SIG-M5 (cell line): Measurements from ENCODE around the gene TMEM184A.
A peak's percentile ranks its signal among the peaks of the same experiment; 100 is the strongest.
"Not testable (repeated sequence)": the region's sequence is repeated elsewhere in the genome, so short reads cannot be mapped to it uniquely, and the experiment has no call there.

Experiments
- DNase-seq: peaks from one replicate; lab custom pipeline; 2025; lab: John Stamatoyannopoulos, UW

Gene TMEM184A

DNA sequence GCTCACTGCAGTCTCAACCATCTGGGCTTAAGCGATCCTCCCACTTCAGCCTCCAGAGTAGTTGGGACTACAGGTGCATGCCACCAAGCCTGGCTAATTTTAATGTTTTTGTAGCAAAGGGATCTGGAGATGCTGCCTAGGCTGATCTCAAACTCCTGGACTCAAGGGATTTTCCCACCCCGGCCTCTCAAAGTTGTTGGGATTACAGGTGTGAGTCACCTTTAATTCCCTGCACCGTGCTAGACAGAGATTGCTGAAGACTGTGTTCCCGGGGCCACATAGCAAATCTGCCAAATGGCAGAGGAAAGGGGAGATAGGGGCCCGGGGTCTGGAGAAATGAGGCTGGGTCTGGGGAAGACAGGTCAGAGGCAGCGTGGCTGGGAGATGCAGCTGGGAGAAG is 34.5 kb upstream of the TMEM184A start:
- DNase-seq: no peak

DNA sequence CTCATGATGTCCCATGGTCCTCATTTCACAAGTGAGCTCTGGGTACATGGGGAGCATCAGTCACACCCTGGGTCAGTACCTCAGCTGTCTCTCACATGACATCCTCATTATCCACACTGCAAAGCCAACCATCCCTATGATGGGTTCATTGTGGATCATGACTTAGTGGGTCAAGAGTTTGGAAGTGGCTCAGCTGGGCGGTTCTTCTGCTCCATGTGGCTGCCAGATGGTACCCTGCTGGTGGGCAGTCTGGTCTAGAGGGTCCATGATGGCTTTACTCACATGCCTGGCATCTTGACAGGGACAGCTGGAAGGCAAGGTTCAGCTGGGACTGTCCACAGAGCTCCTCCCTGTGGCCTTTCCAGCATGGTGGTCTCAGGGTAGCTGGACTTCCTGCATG is 33.0 kb upstream of the TMEM184A start:
- no peak for DNase-seq

DNA sequence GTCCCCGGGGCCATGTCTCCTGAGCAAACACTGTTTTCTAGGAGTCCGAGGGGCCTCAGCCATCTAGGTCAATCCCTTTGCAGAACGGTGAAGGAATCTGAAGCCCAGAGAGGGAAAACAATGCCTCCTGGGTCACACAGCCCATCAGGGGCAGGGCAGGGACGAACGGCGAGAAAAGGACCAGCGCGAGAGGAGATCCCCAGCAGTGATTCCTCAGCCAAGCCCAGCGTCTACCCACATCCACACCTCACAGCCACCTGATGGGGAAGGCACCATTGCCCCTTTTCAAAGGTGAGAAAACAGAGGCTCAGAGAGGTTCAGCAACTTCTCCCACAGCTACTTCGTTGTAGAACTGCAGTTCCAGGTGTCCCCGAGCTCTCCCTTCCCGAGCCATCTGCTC is 31.7 kb upstream of the TMEM184A start:
- DNase-seq: no peak

DNA sequence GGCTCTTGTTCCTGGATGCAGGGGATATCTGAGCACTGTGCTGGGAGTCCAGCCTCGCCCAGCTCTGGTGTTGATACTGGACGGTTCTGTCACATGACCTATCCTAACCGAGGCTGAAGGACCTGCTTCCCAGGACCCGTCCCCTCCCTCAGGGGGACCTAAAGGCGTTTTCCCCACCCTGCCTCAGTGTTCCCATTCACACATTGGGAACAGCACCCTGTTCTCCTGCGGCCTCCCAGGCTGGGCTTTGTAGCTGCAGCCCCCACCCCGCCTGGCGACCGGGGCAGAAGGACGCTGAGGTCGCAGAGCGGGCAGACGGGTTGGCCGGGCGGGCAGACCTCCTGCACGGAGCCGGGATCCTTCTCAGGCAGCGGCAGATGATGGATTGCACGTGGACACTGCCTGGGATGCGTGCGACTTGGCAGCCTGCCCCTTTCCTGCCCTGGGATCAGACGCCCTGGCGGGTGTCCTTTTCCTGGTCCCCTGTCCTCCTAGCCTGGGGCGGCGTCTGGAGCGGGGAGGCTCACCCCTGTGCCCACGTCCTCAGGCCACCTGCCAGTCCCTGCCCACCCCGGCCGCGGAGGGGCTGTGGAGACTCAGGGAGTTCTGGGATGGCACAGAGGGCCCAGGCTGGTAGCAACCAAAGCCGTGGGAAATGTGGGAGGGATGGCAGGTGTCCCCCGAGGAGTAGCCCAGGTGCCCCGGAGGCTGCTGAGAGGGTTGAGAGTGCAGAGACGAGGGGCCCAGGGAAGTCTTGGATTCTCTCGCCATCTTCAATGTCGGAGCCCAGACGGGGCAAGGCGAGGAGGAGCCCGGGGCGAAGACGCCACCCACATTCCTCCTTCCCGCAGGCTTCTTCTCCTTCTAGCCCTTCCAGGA is 31.1 kb upstream of the TMEM184A start:
- no peak for DNase-seq

DNA sequence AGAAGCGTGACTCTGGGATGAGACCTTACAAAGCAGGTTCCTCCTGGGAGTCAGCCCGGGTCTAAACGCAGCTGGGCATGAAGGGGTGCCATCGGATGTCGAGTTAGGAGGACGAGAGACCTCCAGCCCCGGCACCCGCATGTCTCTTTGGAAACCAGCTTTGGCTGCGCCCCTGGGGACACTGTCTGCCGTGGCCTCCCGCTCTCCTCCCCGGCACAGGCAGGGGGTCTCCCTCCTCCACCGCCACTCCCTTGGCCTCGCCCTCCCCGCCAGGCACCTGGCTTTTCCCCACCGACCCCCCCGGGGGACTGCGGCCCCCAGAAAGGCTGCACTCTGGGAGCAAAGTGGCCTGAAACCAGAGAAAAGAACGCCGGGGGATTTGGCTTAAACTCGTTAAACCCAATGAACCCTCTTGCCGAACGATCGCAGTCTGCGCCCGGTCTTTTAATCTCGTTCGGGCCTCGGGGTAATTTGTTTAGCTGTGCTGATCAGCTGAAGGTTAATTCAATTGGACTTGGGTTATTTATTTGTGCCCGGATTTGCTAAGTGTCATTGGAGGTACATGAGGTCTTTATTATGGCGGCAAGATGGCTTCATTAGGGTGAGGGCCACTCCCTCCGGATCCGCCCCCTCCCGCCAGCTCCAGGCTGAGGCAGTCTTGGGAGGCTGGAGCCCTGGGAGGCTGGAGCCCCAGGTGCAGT is 30.3 kb upstream of the TMEM184A start:
- DNase-seq: no peak

DNA sequence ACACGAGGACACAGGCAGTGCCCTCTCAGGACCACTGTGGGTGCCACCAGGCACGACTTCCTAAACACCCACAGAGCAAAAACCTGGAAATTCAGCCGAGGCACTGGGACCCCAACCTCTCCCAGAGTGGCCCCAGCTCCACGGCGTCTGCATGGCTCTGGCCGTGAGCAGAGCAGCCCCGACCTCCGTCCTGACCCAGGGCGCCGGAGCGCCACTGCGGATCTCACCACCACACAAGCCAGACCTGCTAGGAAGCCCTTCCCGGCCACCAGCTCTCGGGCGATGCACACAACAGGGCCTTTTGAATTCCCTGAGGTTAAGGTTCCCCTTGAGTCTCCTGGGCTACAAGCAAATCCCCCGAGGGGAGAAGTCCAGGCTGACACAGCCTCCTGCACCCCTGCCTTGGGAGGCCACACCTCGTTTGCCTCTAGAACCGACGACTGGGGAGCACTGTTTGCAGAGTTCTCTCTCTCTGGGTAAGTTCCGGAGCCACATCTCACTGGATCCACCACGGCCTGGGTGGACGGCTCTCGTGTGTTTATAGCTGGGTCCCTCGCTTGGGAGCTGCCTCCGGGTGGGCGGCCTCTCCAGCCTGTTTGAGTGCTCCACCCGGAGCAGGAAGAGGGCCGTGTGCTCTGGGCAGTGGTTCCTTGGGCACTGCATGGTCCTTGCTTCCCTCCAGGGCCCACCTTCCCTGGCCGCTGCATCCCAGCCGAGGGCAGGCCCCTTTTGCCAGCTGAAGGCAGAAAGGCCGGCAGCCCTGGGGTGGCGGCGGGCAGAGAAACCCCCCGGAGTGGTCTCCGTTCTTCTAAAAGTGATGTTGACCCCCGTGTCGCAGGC is 29.4 kb upstream of the TMEM184A start:
- DNase-seq: no peak

DNA sequence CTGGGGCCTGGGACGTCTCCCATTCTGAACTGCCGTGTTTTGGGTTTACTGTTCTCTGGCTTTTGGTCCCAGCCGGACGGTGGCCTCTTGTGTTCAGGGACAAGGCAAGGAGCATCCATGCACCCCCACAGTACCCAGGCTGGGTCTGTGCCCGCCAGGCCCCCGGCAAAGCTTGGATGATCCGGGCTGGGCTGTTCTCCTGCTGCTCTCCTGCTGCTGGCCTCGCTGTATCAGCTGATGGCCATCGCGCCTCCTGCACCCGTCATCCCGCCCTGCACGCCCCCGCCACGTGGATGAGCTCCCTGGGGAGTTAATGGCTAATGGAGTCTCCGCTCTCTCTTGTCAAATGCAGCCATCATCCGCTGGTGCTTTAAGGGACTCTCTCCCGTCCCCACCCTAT is 28.7 kb upstream of the TMEM184A start:
- DNase-seq: no peak

DNA sequence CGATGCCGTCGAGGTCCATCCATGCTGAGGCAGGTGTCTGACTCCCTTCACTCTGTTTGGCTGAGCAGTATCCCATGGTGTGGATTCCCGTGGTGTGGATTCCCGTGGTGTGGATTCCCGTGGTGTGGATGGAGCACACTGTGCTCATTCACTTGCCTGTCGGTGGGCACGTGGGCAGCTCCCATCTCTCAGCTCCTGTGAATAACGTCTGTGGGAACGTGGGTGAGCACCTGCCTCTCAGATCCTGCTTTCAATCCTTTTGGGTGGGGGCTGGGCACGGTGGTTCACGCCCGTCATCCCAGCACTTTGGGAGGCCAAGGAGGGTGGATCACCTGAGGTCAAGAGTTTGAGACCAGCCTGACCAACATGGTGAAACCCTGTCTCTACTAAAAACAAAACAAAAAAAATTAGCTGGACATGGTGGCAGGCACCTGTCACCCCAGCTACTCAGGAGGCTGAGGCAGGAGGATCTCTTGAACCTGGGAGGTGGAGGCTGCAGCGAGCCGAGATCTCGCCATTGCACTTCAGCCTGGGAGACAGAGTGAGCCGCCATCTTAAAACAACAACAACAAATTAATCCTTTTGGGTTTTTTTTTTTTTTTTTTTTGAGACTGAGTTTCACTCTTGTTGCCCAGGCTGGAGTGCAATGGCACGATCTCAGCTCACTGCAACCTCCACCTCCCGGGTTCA is 27.4 kb upstream of the TMEM184A start:
- not testable (repeated sequence) for DNase-seq

DNA sequence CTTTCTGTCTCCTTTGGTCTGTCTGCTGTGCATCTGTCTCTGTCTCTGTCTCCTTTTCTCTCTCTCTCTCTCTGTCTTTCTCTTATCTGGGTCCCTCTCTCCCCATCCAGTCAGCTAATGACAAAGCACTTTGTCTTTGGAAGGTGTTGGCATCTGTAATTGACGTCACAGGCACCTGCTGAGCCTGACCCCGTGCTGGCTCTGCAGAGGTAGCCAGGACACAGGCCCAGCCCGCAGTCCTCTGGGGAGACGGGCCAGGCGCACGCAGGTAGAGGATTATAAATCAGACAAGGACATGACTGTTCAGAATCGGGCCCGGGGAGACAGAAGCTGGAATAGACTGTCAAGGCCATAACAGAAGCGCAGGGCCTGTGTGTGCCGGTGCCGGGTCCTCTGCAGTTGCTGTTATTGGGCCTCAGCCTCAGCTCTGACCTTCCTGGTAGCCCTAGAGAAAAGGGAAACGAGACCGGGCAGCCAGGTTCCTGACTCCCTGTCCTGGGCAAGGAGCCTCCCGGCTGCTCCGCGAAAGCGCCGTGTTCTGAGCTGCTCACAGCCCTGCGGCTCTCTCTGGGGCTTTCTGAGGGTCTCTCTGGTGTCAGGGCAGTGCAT is 24.5 kb upstream of the TMEM184A start:
- no peak for DNase-seq

DNA sequence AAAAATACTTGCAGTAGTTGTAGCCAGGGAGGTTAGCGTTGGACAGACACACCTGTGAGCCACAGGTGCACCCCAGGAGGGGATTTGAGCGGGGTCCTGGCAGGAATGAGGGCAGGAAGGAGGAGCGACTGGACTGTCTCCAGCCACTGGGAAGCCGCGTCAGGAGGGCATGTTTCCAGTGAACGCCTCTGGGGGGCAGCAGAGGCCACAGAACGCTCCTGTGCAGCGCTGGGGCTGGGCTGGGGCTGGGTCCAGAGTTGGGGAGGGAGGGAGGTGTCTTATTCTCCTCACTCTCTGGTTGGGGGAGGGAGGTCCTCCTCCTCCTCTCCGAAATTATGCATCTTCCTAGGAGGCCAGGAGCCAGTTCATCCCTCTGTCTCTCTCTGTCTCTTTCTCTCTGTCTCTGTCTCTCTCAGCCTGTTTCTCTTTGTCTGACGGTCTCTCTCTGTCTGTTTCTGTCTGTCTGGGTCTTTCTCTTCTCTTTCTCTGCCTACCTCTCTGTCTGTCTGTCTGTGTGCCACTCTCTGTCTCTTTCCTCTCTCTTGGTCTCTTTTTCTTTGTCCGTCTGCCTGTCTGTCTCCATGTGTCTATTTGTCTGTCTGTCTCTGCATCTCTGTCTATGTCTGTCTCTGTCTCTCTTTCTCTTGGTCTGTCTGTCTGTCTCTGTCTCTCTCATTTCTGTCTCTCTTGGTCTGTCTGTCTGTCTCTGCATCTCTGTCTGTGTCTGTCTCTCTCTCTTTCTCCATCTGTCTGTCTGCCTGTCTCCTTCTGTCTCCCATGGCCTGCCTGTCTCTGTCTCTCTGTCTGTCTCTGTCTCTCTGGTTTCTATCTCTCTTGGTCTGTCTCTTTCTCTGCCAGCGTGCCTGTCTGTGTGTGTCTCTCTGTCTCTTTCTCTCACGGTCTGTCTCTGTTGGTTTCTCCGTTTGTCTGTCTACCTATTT is 23.7 kb upstream of the TMEM184A start:
- DNase-seq: no peak

DNA sequence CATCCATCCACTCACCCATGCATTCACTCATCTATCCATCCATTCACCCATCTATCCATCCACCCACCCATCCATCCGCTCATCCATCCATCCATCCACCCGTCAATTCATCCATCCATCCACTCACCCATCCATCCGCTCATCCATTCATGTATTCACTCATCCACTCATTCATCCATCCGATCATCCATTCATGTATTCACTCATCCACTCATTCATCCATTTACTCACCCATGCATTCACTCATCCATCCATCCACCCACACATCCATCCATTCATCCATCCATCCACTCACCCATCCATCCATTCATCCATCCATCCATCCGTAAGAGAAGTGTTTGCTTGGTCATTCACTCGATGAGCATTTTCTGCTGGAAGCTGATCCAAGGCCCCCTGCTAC is 22.5 kb upstream of the TMEM184A start:
- DNase-seq: no peak

DNA sequence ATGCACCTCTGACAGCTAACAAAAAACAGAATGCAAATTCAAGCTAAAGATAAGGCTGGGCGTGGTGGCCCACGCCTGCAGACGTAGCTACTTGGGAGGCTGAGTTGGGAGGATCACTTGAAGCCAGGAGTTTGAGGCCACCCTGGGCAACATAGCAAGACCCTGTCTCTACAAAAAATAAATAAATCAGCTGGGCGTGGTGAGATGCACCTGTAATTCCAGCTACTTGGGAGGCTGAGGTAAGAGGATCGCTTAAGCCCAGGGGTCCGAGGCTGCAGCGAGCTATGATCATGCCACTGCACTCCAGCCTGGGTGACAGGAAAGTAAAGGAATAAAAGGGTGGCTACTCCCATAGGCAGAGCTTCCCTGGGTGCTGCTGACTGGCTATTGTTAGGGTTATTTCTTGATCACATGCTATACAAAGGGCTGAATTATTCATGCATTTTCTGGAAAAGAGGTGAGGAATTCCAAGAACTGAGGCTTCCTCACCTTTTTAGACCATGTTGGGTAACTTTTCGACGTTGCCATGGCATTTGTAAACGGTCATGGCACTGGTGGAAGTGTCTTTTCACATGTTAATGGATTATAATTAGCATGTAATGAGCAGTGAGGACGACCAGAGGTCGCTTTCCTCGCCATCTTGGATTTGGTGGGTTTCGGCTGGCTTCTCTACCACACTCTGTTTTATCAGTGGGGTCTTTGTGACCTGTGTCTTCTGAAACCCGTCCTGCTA is 20.7 kb upstream of the TMEM184A start:
- no peak for DNase-seq

DNA sequence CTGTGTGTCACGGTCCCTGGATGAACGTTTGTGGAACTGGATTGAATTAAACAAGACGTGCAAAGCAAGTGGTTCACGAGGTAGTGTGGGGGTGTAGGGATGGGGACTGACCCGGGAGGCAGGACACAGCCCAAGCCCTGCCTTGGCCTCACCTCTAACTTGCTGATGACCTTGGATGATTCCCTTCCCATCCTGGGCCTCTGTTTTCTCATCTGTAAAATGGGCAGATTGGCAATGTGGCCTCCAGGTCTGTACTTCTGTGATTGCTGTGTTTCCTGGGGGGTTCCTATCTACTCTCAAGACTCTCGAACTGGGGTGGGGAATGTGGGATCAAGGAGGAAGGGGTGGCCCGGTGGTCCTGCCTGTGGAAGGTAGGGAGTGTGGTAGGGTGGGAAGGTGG is 19.8 kb upstream of the TMEM184A start:
- no peak for DNase-seq

DNA sequence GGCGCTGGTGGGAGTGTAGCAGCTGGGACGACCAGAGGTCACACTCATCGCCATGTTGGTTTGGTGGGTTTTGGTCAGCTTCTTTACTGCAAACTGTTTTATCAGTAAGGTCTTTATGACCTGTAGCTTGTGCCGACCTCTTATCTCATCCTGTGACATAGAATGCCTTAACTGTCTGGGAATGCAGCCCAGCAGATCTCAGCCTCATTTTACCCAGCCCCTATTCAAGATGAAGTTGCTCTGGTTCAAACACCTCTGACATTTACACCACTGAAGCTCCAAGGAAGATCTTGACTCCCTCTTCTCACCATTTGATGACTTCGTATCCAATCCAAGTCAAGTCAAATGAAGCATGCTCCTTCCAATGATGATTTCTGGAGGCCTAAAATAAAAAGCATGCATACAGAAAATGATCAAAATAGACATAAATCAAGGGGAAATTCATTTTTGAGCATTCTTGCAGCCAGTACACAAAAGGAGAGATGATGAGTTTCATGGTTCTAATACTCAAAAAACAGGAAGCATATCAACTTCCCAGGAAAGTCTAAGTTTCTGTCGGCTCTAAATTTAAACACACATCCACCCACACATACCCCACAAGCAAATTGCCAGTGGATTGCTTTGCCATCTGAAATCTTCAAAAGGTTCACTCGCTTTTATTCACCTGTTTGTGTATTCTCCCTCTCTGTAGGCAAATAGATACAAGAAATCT is 16.3 kb upstream of the TMEM184A start:
- DNase-seq: no peak

DNA sequence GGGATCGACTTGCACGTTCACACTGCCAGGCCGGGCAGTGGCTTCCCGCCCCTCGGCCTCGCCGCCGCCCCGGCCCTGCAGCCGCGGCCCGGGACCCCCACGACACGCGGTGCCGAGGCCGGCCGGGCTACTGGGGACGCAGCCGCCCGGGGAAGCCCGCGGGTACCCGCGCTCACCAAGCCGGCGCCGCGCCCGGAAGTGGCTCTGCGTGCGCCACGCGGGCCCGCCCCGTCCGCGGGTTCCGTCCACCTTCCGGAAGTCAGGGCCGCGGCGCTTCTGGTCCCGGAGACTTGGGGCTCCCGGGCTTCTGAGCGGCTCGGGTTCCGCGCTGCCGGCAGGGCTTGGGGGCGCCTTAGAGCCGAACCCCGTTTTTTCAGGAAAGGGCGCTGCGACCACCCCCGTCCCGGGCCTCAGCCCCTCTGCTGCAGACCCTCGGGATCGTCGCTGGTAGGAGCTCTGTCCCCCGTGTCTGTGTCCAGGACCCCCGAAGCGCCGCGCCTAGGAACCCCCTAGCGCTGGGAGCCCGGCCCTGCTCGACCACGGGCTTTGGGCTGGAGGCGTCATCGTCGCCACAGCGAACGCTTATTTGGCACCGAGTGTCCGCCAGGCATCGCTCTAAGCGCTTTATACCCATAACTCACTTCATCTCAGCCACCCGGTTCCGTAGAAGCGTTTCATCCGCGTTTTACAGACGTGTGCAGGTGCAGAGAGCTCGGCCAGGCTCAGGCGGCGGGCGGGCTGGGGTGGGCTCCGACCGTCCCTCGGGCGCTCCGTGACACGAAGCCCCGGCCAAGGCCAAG is 14.0 kb upstream of the TMEM184A start, which contains the start of gene PSMG3:
Gene PSMG3, minus strand, starts transcription at position 200 of the 800 bp plus-strand sequence. CDS start 693 bp downstream, outside the sequence.
- DNase-seq: peak; percentile 7

DNA sequence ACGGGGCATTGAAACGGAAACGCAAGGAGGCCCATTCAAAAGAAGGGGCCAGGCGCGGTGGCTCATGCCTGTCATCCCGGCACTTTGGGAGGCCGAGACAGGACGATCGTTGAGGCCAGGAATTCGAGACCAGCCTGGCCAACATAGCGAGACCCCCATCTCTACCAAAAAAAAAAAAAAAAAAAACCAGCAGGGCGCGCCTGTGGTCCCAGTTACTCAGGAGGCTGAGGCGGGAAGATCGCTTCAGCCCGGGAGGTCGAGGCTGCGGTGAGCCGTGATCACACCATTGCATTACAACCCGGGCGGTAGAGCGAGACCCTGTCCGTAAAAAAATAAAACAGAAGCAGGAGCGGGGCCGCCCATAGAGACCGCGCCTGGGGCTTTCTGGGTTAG is 13.4 kb upstream of the TMEM184A start:
- no peak for DNase-seq

DNA sequence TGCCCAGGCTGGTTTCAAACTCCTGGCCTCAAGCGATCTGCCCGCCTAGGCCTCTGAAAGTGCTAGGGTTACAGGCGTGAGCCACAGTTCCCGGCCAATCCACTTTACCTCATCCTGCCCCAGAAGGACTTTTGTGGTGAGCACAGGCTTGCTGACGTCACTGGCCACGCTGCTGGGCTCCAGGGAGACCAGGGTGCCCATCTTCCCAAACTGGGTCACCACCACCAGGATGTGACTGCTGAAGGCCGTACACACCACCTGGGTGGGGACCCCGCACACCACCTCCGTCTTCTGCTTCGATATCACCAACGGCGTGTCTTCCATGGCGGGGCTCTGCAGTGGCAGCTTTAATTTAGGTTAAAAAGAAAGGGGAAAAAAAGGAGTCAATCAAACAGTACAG is 13.0 kb upstream of the TMEM184A start:
- DNase-seq: no peak

DNA sequence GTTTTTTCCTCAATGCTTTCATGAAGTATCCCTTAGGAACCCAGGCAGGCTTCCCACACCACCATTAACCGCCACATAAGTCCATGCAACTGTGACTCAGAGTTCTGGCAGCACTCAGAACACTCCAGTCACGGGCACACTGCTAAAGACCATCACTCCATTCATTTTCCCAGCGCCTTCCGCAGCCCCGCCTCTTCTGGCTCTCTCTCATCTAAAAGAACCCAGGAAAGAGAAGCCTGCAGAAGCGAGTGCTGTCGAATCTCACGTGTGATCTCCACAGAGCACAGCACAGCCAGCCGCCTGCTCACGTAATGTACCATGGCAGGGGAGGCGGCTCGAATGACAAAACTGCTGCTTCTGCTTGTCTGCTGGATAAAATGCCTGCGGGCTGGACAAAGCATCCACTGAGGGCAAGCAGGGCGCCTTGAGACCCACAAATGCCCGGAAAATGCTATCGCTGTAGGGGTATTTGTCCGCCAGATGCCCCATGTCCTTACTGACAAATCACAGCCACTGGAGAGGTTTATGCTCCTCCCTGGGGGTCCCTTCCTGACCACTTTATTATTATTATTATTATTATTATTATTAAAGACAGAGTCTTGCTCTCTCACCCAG is 12.0 kb upstream of the TMEM184A start:
- DNase-seq: no peak
